ENCODE results near the gene RPS19BP1. TPM values are rescaled to one million over a fixed set of nuclear protein-coding genes. Genes with fewer than 3 reads are reported as not detected.

The RPS19BP1 gene
- total RNA-seq, 1 donor from 2014 or later = 67.7 TPM

GRCh38 chr22:39537975-39538374 lies 5.4 kb upstream of the RPS19BP1 start:
- no peak for ATAC-seq (ENCODE audit: low read depth)
- TF ChIP-seq CTCF (IDR thresholded peaks at IDR 0.05) = no peak
- peaks cover 3% of the 10 kb centered on the region for H3K27me3 Mint-ChIP-seq
- H3K27ac Mint-ChIP-seq = no peak overlapping the region
- no peak overlapping the region for H3K4me3 Mint-ChIP-seq
- H3K4me1 Mint-ChIP-seq = peaks cover 3% of the 10 kb centered on the region
- DNase-seq = no peak
- POLR2A ChIA-PET = no interaction called here
- intact Hi-C loops (cut with micrococcal nuclease) = no loop called here
- CTCF ChIA-PET = interaction anchor here (6.9 kb wide), 1 partner anchor 486 kb away, joined by 154 read pairs; no protein-coding TSS in a partner anchor
- no peaks in the 10 kb centered on the region for H3K36me3 Mint-ChIP-seq (ENCODE audit: low read depth)
- no peaks in the 10 kb centered on the region for H3K9me3 Mint-ChIP-seq

GRCh38 chr22:39536711-39537110 lies 4.2 kb upstream of the RPS19BP1 start:
- Mint-ChIP-seq H3K9me3 (no peaks in the 10 kb centered on the region), H3K4me3 (no peak overlapping the region), H3K36me3 (ENCODE audit: low read depth) (peaks cover 7% of the 10 kb centered on the region), H3K4me1 (peaks cover 13% of the 10 kb centered on the region), H3K27ac (no peak overlapping the region), H3K27me3 (no peaks in the 10 kb centered on the region)
- intact Hi-C loops (cut with micrococcal nuclease) = no loop called here
- ChIA-PET CTCF (interaction anchor here (0.8 to 6.9 kb wide), 3 partner anchors 487 to 1362 kb away, joined by 3 to 154 read pairs (median 57); no protein-coding TSS in a partner anchor), POLR2A (interaction anchor here (0.6 to 1.1 kb wide), 2 partner anchors 10 to 488 kb away, joined by 3 to 4 read pairs; no protein-coding TSS in a partner anchor)
- DNase-seq (no peak), ATAC-seq (ENCODE audit: low read depth) (no peak)
- no peak for TF ChIP-seq CTCF (IDR thresholded peaks at IDR 0.05)

- H3K4me1 Mint-ChIP-seq = peaks cover 21% of the 10 kb centered on the region
- H3K9me3 Mint-ChIP-seq = no peaks in the 10 kb centered on the region
- H3K27ac Mint-ChIP-seq = no peak overlapping the region
- intact Hi-C loops (cut with micrococcal nuclease) = loop anchor here (2.0 kb wide), 1 partner anchor 405 kb away; no protein-coding TSS in a partner anchor
- DNase-seq = no peak
- ChIA-PET CTCF (interaction anchor here (0.8 to 6.9 kb wide), 5 partner anchors 407 to 1363 kb away, joined by 3 to 154 read pairs (median 9); no protein-coding TSS in a partner anchor), POLR2A (interaction anchor here (0.7 kb wide), 1 partner anchor 810 kb away, joined by 3 read pairs; the partner anchor contains the start of gene ADSL)
- TF ChIP-seq CTCF (IDR thresholded peaks at IDR 0.05) = no peak
- ATAC-seq (ENCODE audit: low read depth) = no peak
- H3K36me3 Mint-ChIP-seq (ENCODE audit: low read depth) = peaks cover 12% of the 10 kb centered on the region
- H3K4me3 Mint-ChIP-seq = no peak overlapping the region
- H3K27me3 Mint-ChIP-seq = no peaks in the 10 kb centered on the region
Observed at GRCh38 chr22:39535831-39536449, 3.4 kb upstream of the RPS19BP1 start.

- ChIA-PET POLR2A (interaction anchor here (0.6 to 2.0 kb wide), 5 partner anchors 8 to 1121 kb away, joined by 3 to 10 read pairs (median 5); partner anchors contain the start of gene ADSL), CTCF (interaction anchor here (0.6 to 6.9 kb wide), 15 partner anchors 9 to 814 kb away, joined by 3 to 154 read pairs (median 4); no protein-coding TSS in a partner anchor)
- H3K27me3 Mint-ChIP-seq = no peaks in the 10 kb centered on the region
- TF ChIP-seq CTCF (IDR thresholded peaks at IDR 0.05) = no peak
- H3K9me3 Mint-ChIP-seq = no peaks in the 10 kb centered on the region
- ATAC-seq (ENCODE audit: low read depth) (no peak), DNase-seq (no peak)
- H3K27ac Mint-ChIP-seq = no peak overlapping the region
- H3K4me1 Mint-ChIP-seq = peaks cover 27% of the 10 kb centered on the region
- no peak overlapping the region for H3K4me3 Mint-ChIP-seq
- H3K36me3 Mint-ChIP-seq (ENCODE audit: low read depth) = peaks cover 17% of the 10 kb centered on the region
- intact Hi-C loops (cut with micrococcal nuclease) = loop anchor here (2.0 kb wide), 1 partner anchor 405 kb away; no protein-coding TSS in a partner anchor
Observed at GRCh38 chr22:39535357-39535725, 2.8 kb upstream of the RPS19BP1 start.

Data from activated B cell treated with CpG ODN at 0.5 μM for 24 hours (primary cell).